Breast epithelium (tissue), 4 donors: ENCODE data around the gene CPNE4. TPM values are rescaled to one million over a fixed set of nuclear protein-coding genes. Genes with fewer than 3 reads are reported as not detected.
"Not testable (repeated sequence)": the region's sequence is repeated elsewhere in the genome, so short reads cannot be mapped to it uniquely, and the experiment has no call there.

ENCODE experiments used
- DNase-seq, 2 donors: peaks; one replicate each; pipeline ENCODE4 v3.0.0-alpha.2; 2019; ENCODE audit warnings: low spot score in 2 of 2
- H3K27ac ChIP-seq, 2 donors: fragments of 200-600 bp; sonication (generic) in 1 of 2; one replicate each; pipeline ENCODE4 v1.5.1; 2016 to 2019; ENCODE audit warnings: mild to moderate bottlenecking in 1 of 2
- H3K27me3 ChIP-seq, 2 donors: fragments of 200-600 bp; sonication (generic) in 1 of 2; one replicate each; pipeline versions ENCODE4 v1.5.1 to v1.6.0; 2017 to 2019; ENCODE audit warnings: control low read depth in 1 of 2, mild to moderate bottlenecking in 1 of 2
- H3K36me3 ChIP-seq: fragments of 200-600 bp; one replicate; pipeline ENCODE4 v1.5.1; 2019
- H3K4me1 ChIP-seq, 2 donors: fragments of 200-600 bp; sonication (generic); one replicate each; pipeline ENCODE4 v1.5.1; 2016 to 2019; ENCODE audit warnings: control low read depth in 1 of 2
- H3K4me3 ChIP-seq, 3 donors: fragments of 200-600 bp; sonication (generic); 1 replicate in 2 of 3; 2 replicates in 1 of 3; pipeline ENCODE4 v1.5.1; 2016 to 2019; ENCODE audit warnings: mild to moderate bottlenecking in 3 of 3, moderate library complexity in 2 of 3
- H3K9me3 ChIP-seq, 2 donors: fragments of 200-600 bp; sonication (generic) in 1 of 2; one replicate each; pipeline ENCODE4 v1.5.1; 2016 to 2019; ENCODE audit warnings: control low read depth in 1 of 2
- POLR2A ChIP-seq: fragments of 450-650 bp; IDR thresholded peaks from one replicate; pipeline ENCODE4 v1.6.1; 2016; ENCODE audit warnings: antibody characterized with exemption, mild to moderate bottlenecking, moderate library complexity
- POLR2AphosphoS5 ChIP-seq, 3 donors: sonication (generic); formaldehyde crosslinking; IDR thresholded peaks; one replicate each; pipeline ENCODE4 v1.6.1; 2017; ENCODE audit warnings: antibody characterized with exemption in 3 of 3
- intact Hi-C: fragments of 100-400 bp; cut with DNase I; formaldehyde crosslinking; loops from one replicate; pipeline ENCODE4 v1.15.1; 2023; ENCODE audit warnings: low total_unique reads
- total RNA-seq, 3 donors: library from RNA; depleted of rRNA; stranded (reverse); fragments of >200 nt; gene quantifications; one replicate each; pipeline ENCODE4 v1.1.0, GENCODE V29; 2016
- TF ChIP-seq, protein P1 (sequence below), 3 donors: fragments of 450-650 bp; IDR thresholded peaks; one replicate each; pipeline ENCODE4 v1.5.1; 2016 to 2017; ENCODE audit warnings: antibody characterized with exemption in 3 of 3, mild to moderate bottlenecking in 3 of 3, moderate library complexity in 3 of 3

CPNE4 gene
- total RNA-seq, 3 donors from 2014 or later = 0.16 TPM; not detected in 2

DNA sequence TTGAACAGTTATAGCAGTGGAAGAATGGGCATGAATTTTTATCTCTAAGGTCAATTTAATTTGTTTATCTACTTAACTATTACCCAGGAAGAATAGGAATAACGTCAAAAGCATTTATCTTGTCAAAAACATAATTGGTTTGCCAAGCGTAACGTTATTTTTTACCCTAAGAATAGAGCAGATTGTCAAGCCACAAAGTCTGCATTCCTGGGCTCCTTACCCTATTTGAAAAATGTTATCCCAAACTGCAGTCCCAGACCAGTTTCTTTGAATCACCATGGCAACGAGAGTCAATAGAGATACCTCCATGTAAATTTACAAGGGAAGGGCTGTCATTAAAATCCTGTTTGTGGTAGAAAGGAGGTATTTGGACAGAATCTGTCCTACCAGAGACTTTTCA, 61.1 kb downstream of the CPNE4 start:
- no peaks in the 10 kb centered on the region for H3K27me3 ChIP-seq
- H3K27ac ChIP-seq = no peak overlapping the region
- intact Hi-C loops = no loop called here
- no peaks in the 10 kb centered on the region for H3K4me1 ChIP-seq
- H3K9me3 ChIP-seq = no peaks in the 10 kb centered on the region
- H3K4me3 ChIP-seq = no peak overlapping the region
- DNase-seq = no peak
- H3K36me3 ChIP-seq = no peaks in the 10 kb centered on the region
- TF ChIP-seq POLR2A (no peak), POLR2AphosphoS5 (IDR thresholded peaks at IDR 0.05) (no peak)
- TF ChIP-seq, protein P1, sequence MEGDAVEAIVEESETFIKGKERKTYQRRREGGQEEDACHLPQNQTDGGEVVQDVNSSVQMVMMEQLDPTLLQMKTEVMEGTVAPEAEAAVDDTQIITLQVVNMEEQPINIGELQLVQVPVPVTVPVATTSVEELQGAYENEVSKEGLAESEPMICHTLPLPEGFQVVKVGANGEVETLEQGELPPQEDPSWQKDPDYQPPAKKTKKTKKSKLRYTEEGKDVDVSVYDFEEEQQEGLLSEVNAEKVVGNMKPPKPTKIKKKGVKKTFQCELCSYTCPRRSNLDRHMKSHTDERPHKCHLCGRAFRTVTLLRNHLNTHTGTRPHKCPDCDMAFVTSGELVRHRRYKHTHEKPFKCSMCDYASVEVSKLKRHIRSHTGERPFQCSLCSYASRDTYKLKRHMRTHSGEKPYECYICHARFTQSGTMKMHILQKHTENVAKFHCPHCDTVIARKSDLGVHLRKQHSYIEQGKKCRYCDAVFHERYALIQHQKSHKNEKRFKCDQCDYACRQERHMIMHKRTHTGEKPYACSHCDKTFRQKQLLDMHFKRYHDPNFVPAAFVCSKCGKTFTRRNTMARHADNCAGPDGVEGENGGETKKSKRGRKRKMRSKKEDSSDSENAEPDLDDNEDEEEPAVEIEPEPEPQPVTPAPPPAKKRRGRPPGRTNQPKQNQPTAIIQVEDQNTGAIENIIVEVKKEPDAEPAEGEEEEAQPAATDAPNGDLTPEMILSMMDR (IDR thresholded peaks at IDR 0.05) = no peak

DNA sequence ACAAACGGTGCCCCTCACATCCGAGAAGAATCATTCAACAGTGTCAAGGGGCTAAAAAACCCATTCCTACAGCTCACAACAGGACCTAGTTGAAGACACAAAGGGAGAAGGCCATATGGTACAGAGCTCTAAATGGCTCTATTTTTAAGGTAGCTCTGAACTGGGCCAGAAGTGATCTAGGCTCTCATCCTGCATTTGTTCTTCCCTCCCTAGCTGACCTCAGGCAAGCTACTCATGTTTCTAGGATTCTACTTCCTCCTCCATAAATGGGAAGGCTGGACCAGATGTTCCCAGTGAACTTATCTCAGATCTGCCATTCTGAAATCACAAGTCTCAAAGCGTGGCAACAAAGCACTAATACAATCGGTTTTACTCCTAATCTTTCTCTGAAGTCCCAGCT, 62.3 kb downstream of the CPNE4 start:
- no peaks in the 10 kb centered on the region for H3K27me3 ChIP-seq
- peaks cover 0 to 5% of the 10 kb centered on the region in 2 donors for H3K9me3 ChIP-seq
- intact Hi-C loops = no loop called here
- no peaks in the 10 kb centered on the region for H3K4me1 ChIP-seq
- TF ChIP-seq, protein P1 (IDR thresholded peaks at IDR 0.05) = no peak
- no peak for TF ChIP-seq POLR2A
- TF ChIP-seq POLR2AphosphoS5 (IDR thresholded peaks at IDR 0.05) = no peak
- H3K36me3 ChIP-seq = no peaks in the 10 kb centered on the region
- H3K4me3 ChIP-seq = no peak overlapping the region
- H3K27ac ChIP-seq = no peak overlapping the region
- DNase-seq = no peak

DNA sequence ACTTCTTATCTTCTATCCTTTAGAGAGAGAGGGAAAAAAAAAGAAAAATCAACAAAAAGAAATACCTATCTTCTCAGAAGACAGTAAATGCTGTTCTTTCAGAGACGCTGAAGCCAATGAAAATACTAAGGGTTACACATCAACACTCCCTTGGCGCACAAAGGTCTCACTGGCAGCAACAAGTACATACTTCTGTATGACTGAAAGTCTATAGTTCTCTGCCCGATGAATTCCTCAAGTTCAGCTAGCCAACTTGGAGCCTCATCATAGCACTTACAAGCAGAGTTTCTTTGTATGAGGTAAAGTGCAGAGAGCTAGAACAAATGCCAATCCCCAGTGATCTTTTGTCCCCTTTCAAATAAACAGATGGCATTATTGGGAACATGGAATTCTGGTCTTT, 62.7 kb downstream of the CPNE4 start:
- no peak overlapping the region for H3K27ac ChIP-seq
- intact Hi-C loops = no loop called here

GRCh38 chr3:131963442-131963841, 71.4 kb downstream of the CPNE4 start:
- DNase-seq = not testable (repeated sequence)
- peaks cover 2 to 18% of the 10 kb centered on the region in 2 donors for H3K9me3 ChIP-seq

More for the DNA sequence above, 62.7 kb downstream of the CPNE4 start:
- Histone ChIP-seq H3K4me3 (no peak overlapping the region), H3K4me1 (no peaks in the 10 kb centered on the region), H3K36me3 (no peaks in the 10 kb centered on the region), H3K9me3 (peaks cover 0 to 7% of the 10 kb centered on the region in 2 donors), H3K27me3 (no peaks in the 10 kb centered on the region)
- TF ChIP-seq POLR2A (no peak), POLR2AphosphoS5 (IDR thresholded peaks at IDR 0.05) (no peak)
- TF ChIP-seq, protein P1 (IDR thresholded peaks at IDR 0.05) = no peak
- DNase-seq = no peak

DNA sequence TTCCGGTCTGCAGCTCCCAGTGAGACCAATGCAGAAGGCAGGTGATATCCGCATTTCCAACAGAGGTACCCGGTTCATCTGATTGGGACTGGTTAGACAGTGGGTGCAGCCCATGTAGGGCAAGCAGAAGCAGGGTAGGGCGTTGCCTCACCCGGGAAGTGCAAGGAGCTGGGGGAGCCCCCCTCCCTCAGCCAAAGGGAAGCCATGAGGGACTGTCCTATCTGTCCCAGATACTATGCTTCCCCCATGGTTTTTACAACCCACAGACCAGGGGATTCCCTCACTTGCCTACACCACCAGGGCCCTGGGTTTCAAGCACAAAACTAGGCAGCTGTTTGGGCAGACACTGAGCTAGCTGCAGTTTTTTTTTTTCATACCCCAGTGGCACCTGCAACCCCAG, 71.8 kb downstream of the CPNE4 start:
- H3K36me3 ChIP-seq = no peaks in the 10 kb centered on the region
- TF ChIP-seq, protein P1 (IDR thresholded peaks at IDR 0.05) = no peak
- TF ChIP-seq POLR2A = no peak
- TF ChIP-seq POLR2AphosphoS5 (IDR thresholded peaks at IDR 0.05) = no peak
- H3K4me1 ChIP-seq = no peaks in the 10 kb centered on the region
- no peaks in the 10 kb centered on the region for H3K27me3 ChIP-seq
- no peak overlapping the region for H3K27ac ChIP-seq
- no peak overlapping the region for H3K4me3 ChIP-seq
- DNase-seq = no peak
- H3K9me3 ChIP-seq = peaks cover 2 to 18% of the 10 kb centered on the region in 2 donors
- intact Hi-C loops = no loop called here

More at GRCh38 chr3:131963442-131963841, 71.4 kb downstream of the CPNE4 start:
- intact Hi-C loops, H3K4me3 ChIP-seq, H3K27ac ChIP-seq, H3K27me3 ChIP-seq, H3K4me1 ChIP-seq, H3K36me3 ChIP-seq: not testable (repeated sequence)

DNA sequence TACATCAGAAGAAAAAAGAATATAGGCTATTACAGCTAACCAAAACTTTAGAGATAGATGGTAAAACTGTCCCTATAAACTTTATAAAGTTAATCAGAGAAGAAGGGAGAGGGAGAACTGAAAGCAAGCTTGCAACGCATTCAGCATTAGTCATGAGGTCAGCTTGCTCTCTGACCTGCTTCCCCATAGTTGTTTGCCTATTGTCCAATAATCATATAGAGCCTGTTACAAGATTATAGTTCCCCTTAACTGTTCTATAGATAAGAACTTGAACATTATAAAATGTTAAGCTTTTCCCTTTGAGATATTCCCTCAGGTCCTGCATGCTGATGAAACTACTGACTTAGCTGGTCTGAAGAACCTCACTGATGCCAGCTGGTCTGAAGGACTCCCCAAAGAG, 74.5 kb downstream of the CPNE4 start:
- TF ChIP-seq, protein P1 (IDR thresholded peaks at IDR 0.05) = no peak
- TF ChIP-seq POLR2AphosphoS5 (IDR thresholded peaks at IDR 0.05) = no peak
- no peak for TF ChIP-seq POLR2A
- H3K36me3 ChIP-seq = no peaks in the 10 kb centered on the region
- no peak overlapping the region for H3K4me3 ChIP-seq
- DNase-seq = no peak
- H3K27me3 ChIP-seq = no peaks in the 10 kb centered on the region
- no peak overlapping the region for H3K27ac ChIP-seq
- intact Hi-C loops = no loop called here
- H3K9me3 ChIP-seq = no peaks in the 10 kb centered on the region
- H3K4me1 ChIP-seq = no peaks in the 10 kb centered on the region
